GM12878 (cell line): ENCODE data around the gene SLC36A3.

Experiments
- BMI1 ChIP-seq: fragments of 450-650 bp; IDR thresholded peaks from 2 replicates; pipeline ENCODE4 v1.6.1; 2016; ENCODE audit warnings: mild to moderate bottlenecking, moderate library complexity, borderline replicate concordance
- CBFB ChIP-seq: IDR thresholded peaks from 2 replicates; pipeline ENCODE4 v1.6.1; 2016; ENCODE audit warnings: antibody characterized with exemption, low read depth
- CEBPB ChIP-seq, 2 experiments: fragments of 150-350 bp in 1 of 2; IDR thresholded peaks; 2 replicates each; pipeline ENCODE4 v1.6.1; 2012 to 2014; ENCODE audit warnings: low read depth in 2 of 2, low read length in 2 of 2, borderline replicate concordance in 1 of 2, inconsistent platforms in 1 of 2
- EP300 ChIP-seq, 2 experiments: fragments of 150-350 bp in 1 of 2; IDR thresholded peaks; 2 replicates each; pipeline ENCODE4 v1.6.1; 2011 to 2012; ENCODE audit warnings: low read depth in 2 of 2, low read length in 2 of 2, borderline replicate concordance in 1 of 2, improper control_type of control experiment in 1 of 2, inconsistent platforms in 1 of 2; ENCODE audit not compliant: control insufficient read depth in 1 of 2
- EZH2 ChIP-seq: IDR thresholded peaks from 2 replicates; pipeline ENCODE4 v1.6.1; 2012; ENCODE audit warnings: low read depth, mild to moderate bottlenecking, control low read depth, inconsistent platforms, low read length, borderline replicate concordance; ENCODE audit not compliant: control insufficient read depth
- FOS ChIP-seq: IDR thresholded peaks from 3 replicates; pipeline ENCODE4 v1.6.1; 2011; ENCODE audit warnings: borderline replicate concordance; ENCODE audit not compliant: insufficient read length; ENCODE audit errors: extremely low read depth
- MEF2A ChIP-seq: IDR thresholded peaks from 2 replicates; pipeline ENCODE4 v1.6.1; 2011; ENCODE audit warnings: low read depth, mild to moderate bottlenecking, low read length, moderate library complexity; ENCODE audit not compliant: insufficient read depth
- POLR2A ChIP-seq: IDR thresholded peaks from 2 replicates; pipeline ENCODE4 v1.6.1; 2011; ENCODE audit warnings: low read depth, mild to moderate bottlenecking, low read length
- POLR2AphosphoS5 ChIP-seq: IDR thresholded peaks from 2 replicates; pipeline ENCODE4 v1.6.1; 2011; ENCODE audit warnings: mild to moderate bottlenecking, low read length, inconsistent platforms
- RAD21 ChIP-seq: IDR thresholded peaks from 2 replicates; pipeline ENCODE4 v1.6.1; 2011; ENCODE audit warnings: mild to moderate bottlenecking, low read depth, low read length, moderate library complexity; ENCODE audit not compliant: insufficient read depth
- SMARCA5 ChIP-seq: fragments of 450-650 bp; IDR thresholded peaks from 2 replicates; pipeline ENCODE4 v1.6.1; 2017; ENCODE audit warnings: mild to moderate bottlenecking
- SUPT20H ChIP-seq: IDR thresholded peaks from 2 replicates; pipeline ENCODE4 v1.6.1; 2011; ENCODE audit warnings: low read depth, mild to moderate bottlenecking, low read length, moderate library complexity, borderline replicate concordance; ENCODE audit not compliant: control insufficient read depth
- ZNF384 ChIP-seq: IDR thresholded peaks from 2 replicates; pipeline ENCODE4 v1.6.1; 2012; ENCODE audit warnings: low read depth, mild to moderate bottlenecking, low read length, improper control_type of control experiment, borderline replicate concordance
- TF ChIP-seq, protein P1 (sequence below), 3 experiments: IDR thresholded peaks in 2 of 3; conservative IDR thresholded peaks in 1 of 3; 2 replicates each; pipeline ENCODE4 v1.5.1; 2011; ENCODE audit warnings: low read depth in 3 of 3, low read length in 3 of 3, mild to moderate bottlenecking in 3 of 3, control low read depth in 2 of 3, moderate library complexity in 2 of 3, inconsistent platforms in 1 of 3, mixed read lengths in 1 of 3; ENCODE audit not compliant: control insufficient read depth in 2 of 3, insufficient read depth in 1 of 3; ENCODE audit errors: extremely low read depth in 1 of 3

DNA sequence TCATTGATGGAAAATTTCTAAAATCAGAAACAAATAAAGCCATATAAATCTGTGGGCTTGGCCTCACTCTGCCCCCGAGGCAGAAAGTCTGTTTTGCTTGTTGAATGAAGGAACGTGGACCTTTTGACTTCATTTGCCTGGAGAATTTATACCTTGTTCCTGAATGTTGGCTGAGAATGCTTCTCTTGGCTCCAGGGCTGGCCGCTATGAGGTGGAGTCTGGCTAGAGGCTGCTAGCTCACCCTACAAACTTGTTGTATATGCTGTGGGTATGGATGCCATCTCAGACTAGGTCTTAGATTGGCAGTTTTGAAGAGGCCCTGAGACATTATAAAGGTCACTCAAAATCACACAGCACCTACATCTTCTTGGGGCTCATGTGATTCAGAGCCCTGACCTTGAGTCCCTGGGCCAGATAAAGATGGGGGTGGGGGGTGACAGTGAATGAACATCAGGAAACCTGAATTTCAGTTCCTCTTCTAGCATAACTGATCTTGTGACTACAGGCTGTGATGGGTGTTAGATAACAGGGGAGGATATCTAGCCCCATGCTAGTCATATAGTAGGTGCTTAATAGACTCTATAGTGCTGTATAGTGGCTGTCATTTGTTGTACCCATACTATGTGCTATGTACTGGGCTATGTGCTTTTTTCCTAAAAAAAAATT, 47.8 kb downstream of the SLC36A3 start:
- TF ChIP-seq, protein P1, sequence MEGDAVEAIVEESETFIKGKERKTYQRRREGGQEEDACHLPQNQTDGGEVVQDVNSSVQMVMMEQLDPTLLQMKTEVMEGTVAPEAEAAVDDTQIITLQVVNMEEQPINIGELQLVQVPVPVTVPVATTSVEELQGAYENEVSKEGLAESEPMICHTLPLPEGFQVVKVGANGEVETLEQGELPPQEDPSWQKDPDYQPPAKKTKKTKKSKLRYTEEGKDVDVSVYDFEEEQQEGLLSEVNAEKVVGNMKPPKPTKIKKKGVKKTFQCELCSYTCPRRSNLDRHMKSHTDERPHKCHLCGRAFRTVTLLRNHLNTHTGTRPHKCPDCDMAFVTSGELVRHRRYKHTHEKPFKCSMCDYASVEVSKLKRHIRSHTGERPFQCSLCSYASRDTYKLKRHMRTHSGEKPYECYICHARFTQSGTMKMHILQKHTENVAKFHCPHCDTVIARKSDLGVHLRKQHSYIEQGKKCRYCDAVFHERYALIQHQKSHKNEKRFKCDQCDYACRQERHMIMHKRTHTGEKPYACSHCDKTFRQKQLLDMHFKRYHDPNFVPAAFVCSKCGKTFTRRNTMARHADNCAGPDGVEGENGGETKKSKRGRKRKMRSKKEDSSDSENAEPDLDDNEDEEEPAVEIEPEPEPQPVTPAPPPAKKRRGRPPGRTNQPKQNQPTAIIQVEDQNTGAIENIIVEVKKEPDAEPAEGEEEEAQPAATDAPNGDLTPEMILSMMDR (IDR thresholded peaks at IDR 0.05 in 2 of 3, conservative IDR thresholded peaks at IDR 0.05 in 1 of 3; ENCODE audit: control insufficient read depth in 2 of 3, extremely low read depth in 1 of 3, insufficient read depth in 1 of 3, low read depth in 3 of 3, low read length in 3 of 3), result no peak
- TF ChIP-seq EZH2 (no peak), CEBPB (IDR thresholded peaks at IDR 0.05; ENCODE audit: borderline replicate concordance in 1 of 2, low read depth in 2 of 2, low read length in 2 of 2) (no peak), POLR2A (peak; percentile 30; the same call in 1 of the 2 replicates), RAD21 (no peak), POLR2AphosphoS5 (no peak; the same call in 1 of the 2 replicates), BMI1 (no peak), CBFB (no peak), EP300 (IDR thresholded peaks at IDR 0.05; ENCODE audit: borderline replicate concordance in 1 of 2, control insufficient read depth in 1 of 2, low read depth in 2 of 2, low read length in 2 of 2) (peak; percentile 54 to 76; a peak in 2 of 4 replicates), MEF2A (0 out of 2 replicates have a peak, but pooled peaks have one; percentile 60), FOS (no peak), ZNF384 (no peak), SUPT20H (no peak), SMARCA5 (no peak)
